GM21360 (cell line): Measurements from ENCODE around the gene ATXN1.
A peak's percentile ranks its signal among the peaks of the same experiment; 100 is the strongest.

Experiments used
- ATAC-seq: cut with Tn5 transposase; IDR thresholded peaks from one replicate; pipeline ENCODE4 v1.9.1; 2021; ENCODE audit warnings: mild to moderate bottlenecking, moderate library complexity; ENCODE audit not compliant: unreplicated experiment

ATXN1 gene

DNA sequence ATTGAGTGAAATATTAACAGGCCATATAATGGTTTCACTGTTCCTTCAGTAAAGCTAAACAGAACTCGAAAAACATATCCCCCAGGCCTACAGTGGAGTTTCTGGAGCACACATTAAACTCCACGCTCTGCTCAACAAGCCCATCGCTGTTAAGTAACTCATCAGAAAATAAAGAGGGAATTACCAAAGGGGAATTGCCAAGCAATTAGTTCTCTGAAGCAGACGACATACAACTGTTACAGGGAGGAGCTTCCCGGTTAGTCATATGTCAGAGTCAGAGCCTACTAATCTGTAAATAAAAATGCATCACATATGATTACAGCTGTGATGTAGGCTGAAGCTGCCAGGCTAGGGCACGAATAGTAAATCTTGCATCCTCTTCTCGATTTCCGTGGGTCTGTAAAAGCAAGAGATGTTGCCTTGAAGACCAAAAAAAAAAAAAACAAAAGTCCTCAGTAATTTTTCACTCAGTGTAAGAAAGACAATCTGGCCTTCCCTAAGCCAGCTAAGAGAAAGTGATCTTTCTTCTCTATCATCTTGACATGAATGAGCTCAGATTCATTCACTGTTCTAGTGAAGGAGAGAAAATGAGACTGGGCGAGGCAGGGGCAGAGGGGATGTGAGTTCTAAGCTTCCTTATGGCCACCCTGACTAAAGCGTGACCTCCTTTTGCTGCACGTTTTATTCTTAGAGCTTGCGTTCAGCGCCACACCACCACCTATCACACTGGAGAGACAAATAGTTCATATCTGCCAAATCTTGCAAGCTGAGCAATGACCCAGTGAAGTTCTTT, 13.8 kb downstream of the ATXN1 start:
- ATAC-seq, result no peak

DNA sequence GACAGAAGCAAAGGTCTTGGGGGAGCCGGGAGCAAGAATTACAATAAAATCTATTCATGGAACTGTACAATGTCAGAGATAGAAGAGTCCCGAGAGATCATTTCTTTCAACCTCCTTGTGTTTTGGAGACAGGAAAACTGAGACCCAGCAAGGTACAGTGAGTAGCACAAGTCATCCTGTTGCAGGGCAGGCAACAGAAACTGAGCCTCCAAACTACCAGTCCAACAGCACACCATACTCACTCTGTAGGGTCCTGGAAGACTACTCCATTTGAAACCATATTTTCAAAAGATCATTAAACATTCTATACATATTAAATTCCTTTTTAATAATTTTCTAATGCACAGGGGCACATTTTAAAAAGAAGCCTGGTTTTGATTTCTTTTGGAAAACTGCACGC, 14.4 kb downstream of the ATXN1 start:
- ATAC-seq, result no peak

DNA sequence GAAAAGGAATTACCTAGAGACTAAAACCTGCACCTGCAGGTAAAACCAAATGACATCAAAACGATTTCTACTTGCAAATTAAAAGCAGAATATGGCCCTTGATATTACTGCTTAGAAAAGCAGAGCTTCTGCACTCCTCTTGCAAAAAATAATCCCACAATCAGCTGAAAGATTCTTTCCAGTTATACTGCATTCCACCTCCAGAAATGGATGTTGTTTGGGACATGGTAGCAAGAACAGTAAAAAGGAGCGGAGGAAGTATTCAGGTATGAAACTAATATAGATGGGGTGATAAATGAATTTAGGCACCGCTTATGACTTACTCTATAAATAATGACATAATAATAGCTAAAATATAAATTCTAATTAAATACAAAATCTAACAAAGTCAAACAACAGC, 14.9 kb downstream of the ATXN1 start:
- ATAC-seq, result no peak

DNA sequence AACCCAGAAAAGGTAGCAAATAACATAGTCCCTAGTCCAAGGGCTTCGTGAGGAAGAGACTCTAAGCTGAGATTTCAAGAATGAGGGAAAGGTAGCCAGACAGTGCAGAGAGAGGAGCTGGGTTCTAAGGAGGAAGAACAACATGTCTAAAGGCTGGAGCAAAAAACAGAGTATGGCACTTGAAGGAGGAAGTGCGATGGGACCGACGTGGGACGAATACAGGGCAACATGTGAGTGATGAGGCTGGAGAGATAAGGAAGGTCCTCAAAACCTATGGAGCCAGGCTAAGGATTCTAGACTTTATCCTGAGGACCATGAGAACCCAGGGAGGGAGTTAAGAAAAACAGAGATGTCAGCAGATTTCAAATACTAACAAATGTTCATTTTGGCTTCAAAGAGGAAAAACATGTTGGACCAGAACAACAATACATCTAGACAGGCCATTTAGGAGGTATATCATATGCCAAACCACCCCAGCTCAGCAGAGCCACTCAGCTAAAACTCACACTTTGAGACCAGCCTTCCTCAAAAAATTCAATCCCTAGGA, 17.5 kb downstream of the ATXN1 start:
- no peak for ATAC-seq

DNA sequence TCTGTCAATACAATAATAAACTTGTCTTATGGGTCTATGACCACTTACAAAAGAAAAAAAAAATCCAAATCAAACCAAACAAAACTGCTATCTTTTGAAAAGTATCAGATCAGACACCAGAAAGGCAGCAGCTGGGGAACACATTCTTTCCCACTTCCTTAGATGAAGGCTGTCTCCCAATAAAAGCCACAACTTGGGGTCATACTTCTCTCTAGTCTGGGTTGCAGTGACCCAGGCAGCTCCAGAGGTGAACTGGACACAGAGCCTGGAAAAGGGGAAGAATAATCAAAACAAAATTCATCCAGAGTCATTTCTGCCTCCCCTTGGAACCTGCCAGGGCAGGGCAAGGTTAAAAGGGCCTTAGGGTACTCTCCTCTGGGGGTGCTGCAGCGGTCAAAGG, 19.1 kb downstream of the ATXN1 start:
- ATAC-seq, result no peak

DNA sequence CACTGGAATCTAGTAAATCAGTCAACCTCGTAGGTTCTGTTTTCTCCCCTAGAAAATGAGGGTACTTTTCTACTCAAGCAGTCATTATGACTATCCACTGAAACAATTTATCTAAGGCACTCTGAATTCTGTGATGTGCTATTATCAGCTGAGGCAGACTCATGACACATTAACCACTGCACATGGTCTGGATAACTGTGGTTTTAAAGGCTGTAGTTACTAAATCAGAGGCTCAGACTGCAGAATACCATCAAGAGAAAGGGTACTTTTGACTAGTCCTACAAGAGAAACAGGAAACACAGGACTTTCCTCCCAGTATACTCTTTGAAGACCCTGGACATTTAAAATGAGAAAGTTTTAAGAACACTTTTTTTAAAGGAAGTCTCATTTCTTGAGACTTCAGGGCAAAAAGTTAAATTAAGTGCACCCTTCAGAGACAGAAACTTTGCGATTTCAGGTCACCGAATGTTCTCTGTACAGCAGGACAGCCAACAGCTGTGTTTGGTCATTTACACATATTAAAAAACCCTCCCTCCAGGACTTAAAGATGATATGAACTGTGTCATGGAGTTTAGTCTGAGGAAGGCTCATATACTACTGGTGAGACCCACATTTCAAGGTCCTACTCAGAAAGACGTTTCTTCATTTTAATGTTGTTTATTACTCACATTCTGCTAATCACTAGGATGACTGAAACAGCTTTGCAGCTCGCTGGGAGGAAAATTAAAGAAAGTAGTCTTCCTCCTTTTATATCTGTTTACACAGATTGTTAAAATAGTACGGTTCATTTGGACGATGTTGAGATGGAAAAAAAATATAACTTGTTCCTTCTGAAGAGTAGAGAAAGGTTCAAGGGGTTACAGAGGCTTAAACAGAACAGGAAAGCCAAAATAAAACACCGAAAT, 19.9 kb downstream of the ATXN1 start:
- no peak for ATAC-seq

DNA sequence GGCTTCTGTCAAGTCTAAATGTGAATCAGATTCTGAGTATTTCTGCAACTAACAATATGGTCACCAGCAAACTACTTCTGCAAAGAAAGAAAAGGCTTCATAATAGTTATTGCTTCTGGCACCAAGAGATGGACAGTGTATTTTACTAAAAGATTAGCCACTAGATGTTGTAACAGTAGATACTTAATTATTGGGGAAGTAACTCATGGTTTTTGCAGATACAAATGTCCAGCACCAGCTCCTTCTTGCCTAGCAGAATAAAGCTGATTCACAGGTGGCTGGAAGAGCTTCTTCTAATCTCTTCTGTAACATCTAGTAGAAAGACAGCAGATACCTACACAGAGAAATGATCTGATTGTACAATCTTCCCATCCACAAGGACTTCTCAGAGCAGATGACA, 21.2 kb downstream of the ATXN1 start:
- ATAC-seq, result no peak

DNA sequence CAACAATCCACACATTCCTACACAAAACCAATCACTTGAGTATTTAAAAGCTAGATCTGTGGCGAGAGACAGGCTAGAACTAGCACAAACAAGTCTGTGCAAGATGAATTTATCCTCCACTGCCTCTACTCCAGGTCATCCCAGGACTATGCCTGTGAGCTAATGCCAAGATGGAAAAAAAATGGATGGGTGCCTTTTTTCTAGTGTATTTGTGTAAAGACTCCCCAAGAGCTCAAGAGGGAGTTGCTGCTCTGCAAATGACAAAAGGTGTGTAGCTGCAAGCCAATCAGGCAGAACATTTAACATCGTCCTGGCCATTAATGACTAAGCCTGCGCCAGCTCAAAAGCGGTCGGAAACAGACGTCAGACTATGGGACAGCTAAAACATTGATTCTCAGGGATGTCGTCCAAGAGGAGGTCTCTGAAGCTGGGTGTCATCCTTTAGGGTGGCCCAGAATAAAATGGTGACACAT, 21.9 kb downstream of the ATXN1 start:
- ATAC-seq, result no peak

DNA sequence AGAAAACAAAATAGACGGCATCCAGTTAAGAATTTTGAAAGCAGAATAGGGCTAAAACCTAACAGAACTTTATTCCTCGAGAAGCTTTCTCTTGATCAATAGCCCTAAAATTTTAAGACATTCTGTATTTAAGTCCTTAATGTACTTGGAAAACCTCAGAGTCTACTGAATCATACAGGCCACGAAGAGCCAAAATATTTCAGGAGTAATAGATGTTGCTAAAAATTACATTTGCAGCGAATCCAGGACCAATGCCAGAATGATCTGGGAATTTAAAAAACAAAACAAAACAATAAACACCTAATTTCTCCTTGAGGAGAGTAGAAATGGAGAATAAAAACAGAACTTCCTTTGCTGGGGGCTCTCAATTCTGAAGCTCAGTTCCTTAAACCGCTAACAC, 23.3 kb downstream of the ATXN1 start:
- ATAC-seq, result no peak

DNA sequence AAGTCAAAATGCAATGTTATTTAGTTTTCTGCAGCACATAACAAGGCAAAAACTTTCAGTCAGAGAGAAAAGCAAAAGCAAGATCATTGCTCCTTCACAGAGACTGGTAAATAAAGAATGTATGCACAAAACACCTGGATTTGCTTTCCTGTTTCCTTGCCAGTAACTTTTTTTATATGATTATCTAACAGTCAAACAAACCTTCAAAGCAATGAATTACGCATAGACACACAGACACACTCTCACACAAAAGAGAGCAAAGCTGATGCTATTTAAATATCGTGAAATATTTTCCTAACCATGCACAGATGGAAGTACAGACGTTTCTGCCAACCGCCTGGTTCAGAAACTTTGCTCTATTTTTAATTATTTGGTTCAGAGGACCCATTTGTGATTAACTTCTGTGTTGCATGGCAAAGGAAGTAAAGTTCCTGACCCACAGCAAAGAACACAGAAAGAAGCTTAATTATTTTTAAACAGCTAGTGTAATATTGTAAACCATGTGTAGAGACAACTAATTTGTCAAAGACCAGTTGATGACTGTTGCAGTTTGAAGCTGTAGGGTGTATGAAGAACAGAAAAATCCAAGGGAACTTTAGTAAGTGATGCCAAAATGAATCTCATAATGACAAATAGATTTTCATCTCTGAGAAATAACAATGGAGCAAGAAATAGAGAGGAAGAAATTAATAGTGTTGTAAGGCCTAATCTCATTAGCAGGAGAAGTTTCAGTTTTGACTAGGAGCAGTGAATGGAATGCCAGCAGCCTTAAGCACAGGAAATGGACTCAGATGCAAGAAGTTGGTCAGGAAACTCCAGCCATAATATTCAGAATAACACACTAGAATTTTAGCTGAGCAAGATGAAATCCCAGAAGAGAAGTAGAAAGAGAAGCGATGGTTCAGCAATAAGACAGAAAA, 24.1 kb downstream of the ATXN1 start:
- no peak for ATAC-seq

DNA sequence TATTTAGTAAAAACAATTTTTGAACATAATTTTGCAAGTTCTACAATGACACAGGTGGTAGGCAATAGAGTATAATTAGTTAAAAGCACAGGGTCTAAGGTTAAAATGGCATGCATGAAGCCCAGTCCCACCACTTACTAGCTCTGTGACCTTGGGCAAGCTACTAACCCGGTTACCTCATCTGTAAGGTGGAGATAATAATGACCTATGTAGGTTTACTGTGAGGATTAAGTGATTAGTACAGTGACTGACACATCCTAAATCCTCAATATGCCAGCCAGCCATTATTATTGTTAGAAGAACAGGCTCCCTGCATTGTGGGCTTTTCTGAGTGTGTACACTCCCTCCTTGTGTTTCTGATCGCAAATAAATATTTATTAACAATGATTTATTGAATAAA, 26.2 kb downstream of the ATXN1 start:
- ATAC-seq, result no peak

DNA sequence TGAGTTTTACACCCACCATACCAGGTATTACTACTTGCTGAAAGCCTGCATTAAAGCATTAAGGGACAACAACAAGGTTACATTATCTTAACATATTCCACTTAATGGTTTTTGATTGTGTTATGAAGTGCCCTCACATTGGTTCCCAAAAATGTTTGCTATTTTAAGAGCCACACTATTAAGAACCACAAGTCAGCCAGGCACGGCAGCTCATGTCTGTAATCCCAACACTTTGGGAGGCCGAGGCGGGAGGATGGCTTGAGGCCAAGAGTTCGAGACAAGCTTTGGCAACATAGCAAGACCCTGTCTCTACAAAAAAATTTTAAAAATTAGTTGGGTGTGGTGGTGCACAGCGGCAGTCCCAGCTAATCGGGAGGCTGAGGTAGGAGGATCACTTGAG, 28.2 kb downstream of the ATXN1 start:
- no peak for ATAC-seq

DNA sequence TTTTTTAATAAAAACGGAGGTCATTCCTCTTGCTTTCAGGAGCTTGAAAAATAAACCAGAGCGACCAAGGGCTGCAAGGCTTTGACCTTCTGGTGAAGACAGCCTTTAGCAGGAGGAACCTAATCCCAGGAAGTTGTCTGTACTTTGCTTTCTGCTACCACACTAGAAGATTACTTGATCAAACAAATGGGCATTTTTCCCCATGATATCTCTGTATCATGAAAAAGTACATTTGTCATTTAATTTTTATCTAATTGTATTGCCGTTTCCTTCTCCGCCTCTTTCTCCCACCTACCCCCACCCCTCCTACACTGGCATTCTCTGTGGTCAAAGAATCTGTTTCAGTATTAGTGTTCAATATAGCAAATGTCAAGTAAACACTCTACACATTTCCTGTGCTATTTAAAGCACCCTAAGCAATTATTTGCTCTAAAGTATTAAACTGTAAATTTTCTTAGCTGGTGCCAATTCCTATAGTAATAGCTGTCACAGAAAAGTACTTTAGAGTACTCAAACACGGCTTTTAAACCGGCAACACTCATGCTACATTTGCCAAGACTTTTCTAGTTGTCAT, 29.7 kb downstream of the ATXN1 start:
- ATAC-seq, result peak; percentile 94

DNA sequence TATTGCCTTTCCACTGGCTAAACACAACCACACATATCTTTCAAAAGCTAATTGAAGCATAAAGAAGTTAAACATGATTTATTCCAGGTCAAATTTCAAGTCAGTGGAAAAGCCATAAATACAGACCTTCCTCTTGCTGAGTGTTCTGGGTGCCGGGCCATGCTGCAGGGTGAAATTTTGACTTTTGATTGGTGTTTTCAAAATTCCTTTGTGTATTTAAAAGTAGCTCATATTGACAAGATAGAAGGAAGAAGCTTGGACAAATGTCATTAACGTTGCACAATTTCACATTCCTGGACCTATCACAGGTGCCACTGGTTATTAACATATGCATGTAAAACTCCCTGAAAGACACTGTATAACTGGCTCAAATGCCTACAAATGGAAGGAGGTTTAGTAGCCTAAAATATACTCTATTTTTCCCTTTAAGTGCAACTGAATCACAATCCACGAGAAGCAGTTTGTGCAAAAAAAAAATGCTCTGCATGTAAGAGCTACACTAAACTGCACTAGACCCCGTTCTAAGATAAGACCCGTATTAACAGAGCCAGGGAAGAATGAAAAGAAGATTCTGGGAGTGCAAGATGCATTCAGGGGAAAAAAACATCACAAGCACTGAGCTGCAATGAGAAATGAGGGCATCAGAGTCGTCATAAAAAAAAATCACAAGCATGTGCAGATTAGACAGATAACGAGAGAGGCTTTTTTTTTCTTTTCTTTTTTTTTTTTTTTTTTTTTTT, 30.4 kb downstream of the ATXN1 start:
- no peak for ATAC-seq

DNA sequence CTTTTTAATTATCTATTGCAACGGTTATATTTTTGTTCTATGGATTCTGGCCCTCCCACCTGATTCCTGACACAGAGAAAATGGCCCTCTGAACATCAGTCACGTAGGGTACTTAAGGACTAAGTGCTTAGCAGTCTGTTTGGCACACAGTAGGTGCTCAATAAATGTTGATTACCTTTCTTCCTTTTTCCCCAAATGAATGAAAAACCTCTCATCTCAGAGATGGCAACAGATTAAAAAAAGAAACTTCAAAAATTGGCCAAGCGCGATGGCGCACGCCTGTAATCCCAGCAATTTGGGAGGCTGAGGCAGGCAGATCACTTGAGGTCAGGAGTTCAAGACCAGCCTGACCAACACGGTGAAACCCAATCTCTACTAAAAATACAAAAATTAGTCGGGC, 31.5 kb downstream of the ATXN1 start:
- no peak for ATAC-seq

DNA sequence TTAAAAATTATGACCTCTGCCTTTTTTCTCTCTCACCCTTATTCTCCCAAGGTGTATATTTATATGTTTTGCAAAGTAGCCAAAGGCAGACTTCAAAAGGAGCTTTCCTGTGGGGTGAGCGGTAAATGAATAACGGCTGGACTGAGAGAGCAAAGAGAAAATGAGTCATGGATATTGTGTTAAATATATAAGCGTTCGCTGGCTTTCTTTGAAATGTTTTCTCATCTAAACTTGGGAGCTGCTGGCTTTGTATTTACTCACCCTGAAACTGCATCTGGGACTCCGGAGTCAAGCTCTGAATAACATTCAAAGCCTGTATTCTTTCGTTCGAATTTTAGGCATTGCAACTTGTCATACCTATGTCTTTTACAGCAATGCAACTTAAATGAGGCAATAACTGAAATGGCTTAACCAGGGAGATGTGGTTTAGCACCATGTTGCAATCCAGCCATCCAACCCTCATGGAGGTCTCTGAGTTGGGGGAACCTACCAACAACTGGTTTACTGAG, 32.0 kb downstream of the ATXN1 start:
- no peak for ATAC-seq

DNA sequence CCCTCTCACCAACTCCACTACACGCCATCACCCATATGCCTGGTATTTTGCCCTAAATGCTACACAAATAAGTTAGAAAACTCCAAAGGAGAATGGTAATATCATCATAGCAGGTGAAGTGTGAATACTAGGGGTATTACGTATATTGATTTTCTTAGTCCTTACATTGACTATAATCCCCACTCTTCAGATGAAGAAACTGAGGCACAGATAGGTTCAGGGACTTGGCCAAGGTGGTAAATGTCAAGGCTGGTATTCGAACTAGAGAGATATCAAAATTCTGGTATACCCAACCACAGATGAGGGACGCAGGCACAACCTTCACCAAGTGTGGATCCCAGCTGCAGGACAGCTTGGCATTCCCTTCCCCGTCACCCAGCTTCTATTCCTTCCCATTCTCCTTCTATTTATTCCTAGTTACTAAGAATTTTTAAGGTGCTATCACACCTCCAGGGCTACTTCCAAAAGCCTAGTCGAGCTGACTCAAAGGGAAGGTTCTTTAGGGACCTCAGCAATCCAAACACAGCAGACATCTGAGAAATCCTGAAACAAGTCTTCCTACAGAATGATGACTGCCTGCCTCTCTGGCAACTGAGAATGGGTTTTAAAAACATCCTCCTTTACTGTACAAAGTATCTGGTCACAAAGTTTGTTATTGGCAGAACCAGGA, 32.6 kb downstream of the ATXN1 start:
- no peak for ATAC-seq

DNA sequence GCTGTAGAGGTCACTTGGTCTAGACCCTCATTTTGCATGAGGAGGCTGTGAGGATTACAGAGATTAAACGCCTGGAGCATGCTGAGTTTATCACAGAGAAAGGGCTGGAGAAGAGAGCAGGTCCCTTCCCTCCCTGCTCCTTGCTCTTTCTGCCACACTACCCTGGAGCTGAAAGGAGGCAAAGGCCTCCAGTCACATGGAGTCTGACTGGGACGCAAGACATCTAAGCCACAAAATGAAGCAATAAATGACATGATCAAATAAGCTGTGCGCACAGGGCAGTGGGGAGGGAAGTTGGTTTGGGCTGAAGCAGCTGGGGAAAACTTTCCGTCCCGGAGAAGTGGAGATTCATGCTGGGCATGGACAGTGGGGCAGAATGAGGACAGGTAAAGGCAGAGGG, 33.3 kb downstream of the ATXN1 start:
- no peak for ATAC-seq
